HepG2 (cell line): ENCODE results near the gene MOCS1. TPM values are rescaled to one million over a fixed set of nuclear protein-coding genes. Genes with fewer than 3 reads are reported as not detected.

Experiments used
- HIVEP1 ChIP-seq: sonication (generic); formaldehyde crosslinking; IDR thresholded peaks from 2 replicates; pipeline ENCODE4 v1.4.0; 2020; ENCODE audit warnings: mild to moderate bottlenecking, missing genetic modification reagents
- ISX ChIP-seq: sonication (generic); formaldehyde crosslinking; conservative IDR thresholded peaks from 2 replicates; pipeline ENCODE4 v1.5.0; 2020; ENCODE audit warnings: missing genetic modification reagents
- KDM1A ChIP-seq: IDR thresholded peaks from 2 replicates; pipeline ENCODE4 v1.6.1; 2016; ENCODE audit warnings: missing compliant biosample characterization
- NFYC ChIP-seq: IDR thresholded peaks from 2 replicates; pipeline ENCODE4 v1.6.1; 2016; ENCODE audit warnings: missing genetic modification reagents, missing compliant biosample characterization
- ZNF160 ChIP-seq: sonication (generic); formaldehyde crosslinking; IDR thresholded peaks from 2 replicates; pipeline ENCODE4 v1.8.0; 2022; ENCODE audit warnings: mild to moderate bottlenecking, inconsistent platforms, missing genetic modification reagents
- ZNF326 ChIP-seq: sonication (generic); formaldehyde crosslinking; IDR thresholded peaks from 2 replicates; pipeline ENCODE4 v1.4.0; 2020; ENCODE audit warnings: missing genetic modification reagents, borderline replicate concordance
- ZNF44 ChIP-seq: sonication (generic); formaldehyde crosslinking; IDR thresholded peaks from 2 replicates; pipeline ENCODE4 v1.5.1; 2020; ENCODE audit warnings: mild to moderate bottlenecking, missing genetic modification reagents
- ZNF549 ChIP-seq: sonication (generic); formaldehyde crosslinking; IDR thresholded peaks from 2 replicates; pipeline ENCODE4 v1.5.0; 2020; ENCODE audit warnings: missing genetic modification reagents
- polyA plus RNA-seq, 8 experiments: library from polyadenylated mRNA; depleted of rRNA in 3 of 8; stranded (reverse) in 7 of 8; unstranded in 1 of 8; fragments of >200 nt; fragmentation: Illumina TruSeq in 4 of 8; extraction: Trizol in 4 of 8; gene quantifications; 2 replicates each; pipeline versions ENCODE4 v1.2.1 to v1.2.3, GENCODE V29; 2011 to 2016; ENCODE audit warnings: low read depth in 4 of 8, missing spikeins in 1 of 8, mixed read lengths in 1 of 8; ENCODE audit not compliant: insufficient read depth in 1 of 8
- total RNA-seq, 5 experiments: library from RNA; depleted of rRNA; stranded (reverse); fragments of >200 nt; fragmentation: Illumina TruSeq; extraction: Trizol; gene quantifications; 2 replicates each; pipeline ENCODE4 v1.2.3, GENCODE V29; 2016; ENCODE audit warnings: low read depth in 1 of 5
- TF ChIP-seq, protein P1 (sequence below): sonication (generic); formaldehyde crosslinking; IDR thresholded peaks from 2 replicates; pipeline ENCODE4 v1.5.1; 2020; ENCODE audit warnings: missing genetic modification reagents, mild to moderate bottlenecking, borderline replicate concordance

MOCS1 gene
- total and polyA plus RNA-seq, 2 of the 13 experiments (the other 11 are each of a cell fraction or from before 2014, with no cell fraction given), result 5.3 to 11.7 TPM

DNA sequence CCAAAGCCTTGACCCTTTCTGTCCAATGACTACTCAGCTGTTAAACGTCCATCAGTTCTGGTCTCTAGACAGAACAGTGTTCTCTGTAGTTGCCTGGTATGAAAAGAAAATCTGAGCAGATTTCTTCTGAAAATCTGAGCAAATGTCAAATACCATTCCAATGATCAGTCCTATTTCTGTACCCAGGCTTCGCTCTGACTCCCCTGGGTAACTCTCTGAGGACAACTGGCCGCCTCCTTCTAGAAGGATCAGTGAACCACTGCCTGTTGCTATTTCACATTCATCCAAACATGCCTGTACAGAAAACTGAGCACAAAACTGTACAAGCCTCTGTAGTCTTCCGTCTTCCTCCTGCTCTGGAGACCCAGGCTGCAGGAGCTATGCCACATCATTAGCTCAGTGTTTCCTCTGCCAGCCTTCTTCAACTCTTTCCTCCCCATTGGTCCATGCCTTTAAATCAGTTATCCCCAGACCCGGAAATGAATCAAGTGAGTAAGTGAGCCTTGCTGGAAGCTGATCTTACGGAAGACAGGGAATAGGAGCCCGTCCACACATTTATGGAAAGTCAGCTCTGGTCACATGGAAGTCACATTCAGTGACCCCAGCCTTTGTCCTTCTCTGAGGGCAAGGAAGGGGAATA is 78.8 kb downstream of the MOCS1 start (continued):
- TF ChIP-seq, protein P1, sequence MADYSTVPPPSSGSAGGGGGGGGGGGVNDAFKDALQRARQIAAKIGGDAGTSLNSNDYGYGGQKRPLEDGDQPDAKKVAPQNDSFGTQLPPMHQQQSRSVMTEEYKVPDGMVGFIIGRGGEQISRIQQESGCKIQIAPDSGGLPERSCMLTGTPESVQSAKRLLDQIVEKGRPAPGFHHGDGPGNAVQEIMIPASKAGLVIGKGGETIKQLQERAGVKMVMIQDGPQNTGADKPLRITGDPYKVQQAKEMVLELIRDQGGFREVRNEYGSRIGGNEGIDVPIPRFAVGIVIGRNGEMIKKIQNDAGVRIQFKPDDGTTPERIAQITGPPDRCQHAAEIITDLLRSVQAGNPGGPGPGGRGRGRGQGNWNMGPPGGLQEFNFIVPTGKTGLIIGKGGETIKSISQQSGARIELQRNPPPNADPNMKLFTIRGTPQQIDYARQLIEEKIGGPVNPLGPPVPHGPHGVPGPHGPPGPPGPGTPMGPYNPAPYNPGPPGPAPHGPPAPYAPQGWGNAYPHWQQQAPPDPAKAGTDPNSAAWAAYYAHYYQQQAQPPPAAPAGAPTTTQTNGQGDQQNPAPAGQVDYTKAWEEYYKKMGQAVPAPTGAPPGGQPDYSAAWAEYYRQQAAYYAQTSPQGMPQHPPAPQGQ, result no peak
- TF ChIP-seq ZNF326 (CRISPR knock-in tag) (no peak), HIVEP1 (no peak), KDM1A (CRISPR knock-in tag) (no peak), NFYC (CRISPR knock-in tag) (no peak), ZNF549 (no peak), ZNF160 (CRISPR knock-in tag) (no peak), ISX (CRISPR knock-in tag) (no peak), ZNF44 (CRISPR knock-in tag) (no peak)
- TF ChIP-seq, all 625 proteins: peak for 0

Other genes with a start within 250 kb of the MOCS1 start
- gene KIF6, start 209.1 kb downstream of the MOCS1 start, total RNA-seq (2016; rRNA removed; fragmentation: Illumina TruSeq; extraction: Trizol), result 0.27 and 0.49 TPM in 2 replicates
- 0.04 TPM in 2 replicates for gene KIF6, start 209.1 kb downstream of the MOCS1 start, polyA plus RNA-seq (2011; rRNA removed)
- not detected in 2 replicates for gene DAAM2, start 142.1 kb downstream of the MOCS1 start, total RNA-seq (2016; rRNA removed; fragmentation: Illumina TruSeq; extraction: Trizol)
- gene DAAM2, start 142.1 kb downstream of the MOCS1 start, polyA plus RNA-seq (2011; rRNA removed), result 0.01 TPM in 1 of 2 replicates, not detected in the other